Type B pancreatic cell (in vitro differentiated cells): ENCODE results near the gene FOSL1. TPM values are rescaled to one million over a fixed set of nuclear protein-coding genes. Genes with fewer than 3 reads are reported as not detected.

Source experiments
- DNase-seq: peaks from one replicate; pipeline ENCODE4 v3.0.0; 2021; ENCODE audit warnings: mixed read lengths; ENCODE audit not compliant: unreplicated experiment; ENCODE audit errors: extremely low spot score
- H3K27ac Mint-ChIP-seq: 2 replicates; pipeline ENCODE4 v1.8.0; 2021; ENCODE audit warnings: mild to moderate bottlenecking, mixed read lengths
- H3K27me3 Mint-ChIP-seq: 2 replicates; pipeline ENCODE4 v1.8.0; 2021; ENCODE audit warnings: mixed read lengths
- H3K36me3 Mint-ChIP-seq: 2 replicates; pipeline ENCODE4 v1.8.0; 2021; ENCODE audit warnings: mixed read lengths
- H3K4me1 Mint-ChIP-seq: one replicate; pipeline ENCODE4 v1.8.0; 2021; ENCODE audit warnings: mixed read lengths; ENCODE audit not compliant: unreplicated experiment
- H3K4me3 Mint-ChIP-seq: 2 replicates; pipeline ENCODE4 v1.8.0; 2021; ENCODE audit warnings: mild to moderate bottlenecking, mixed read lengths
- H3K9me3 Mint-ChIP-seq: 2 replicates; pipeline ENCODE4 v1.8.0; 2021; ENCODE audit warnings: mixed read lengths
- total RNA-seq: library from RNA; stranded (reverse); gene quantifications from 2 replicates; pipeline ENCODE4 v1.2.1, GENCODE V29; 2021; ENCODE audit warnings: low replicate concordance
- TF ChIP-seq, protein P1 (sequence below): fragments of 200-600 bp; sonication (generic); conservative IDR thresholded peaks from 2 replicates; pipeline ENCODE4 v1.5.0; 2021; ENCODE audit warnings: antibody characterized with exemption, mild to moderate bottlenecking

FOSL1 gene
- total RNA-seq, 1 donor from 2014 or later = 2.1 TPM

DNA sequence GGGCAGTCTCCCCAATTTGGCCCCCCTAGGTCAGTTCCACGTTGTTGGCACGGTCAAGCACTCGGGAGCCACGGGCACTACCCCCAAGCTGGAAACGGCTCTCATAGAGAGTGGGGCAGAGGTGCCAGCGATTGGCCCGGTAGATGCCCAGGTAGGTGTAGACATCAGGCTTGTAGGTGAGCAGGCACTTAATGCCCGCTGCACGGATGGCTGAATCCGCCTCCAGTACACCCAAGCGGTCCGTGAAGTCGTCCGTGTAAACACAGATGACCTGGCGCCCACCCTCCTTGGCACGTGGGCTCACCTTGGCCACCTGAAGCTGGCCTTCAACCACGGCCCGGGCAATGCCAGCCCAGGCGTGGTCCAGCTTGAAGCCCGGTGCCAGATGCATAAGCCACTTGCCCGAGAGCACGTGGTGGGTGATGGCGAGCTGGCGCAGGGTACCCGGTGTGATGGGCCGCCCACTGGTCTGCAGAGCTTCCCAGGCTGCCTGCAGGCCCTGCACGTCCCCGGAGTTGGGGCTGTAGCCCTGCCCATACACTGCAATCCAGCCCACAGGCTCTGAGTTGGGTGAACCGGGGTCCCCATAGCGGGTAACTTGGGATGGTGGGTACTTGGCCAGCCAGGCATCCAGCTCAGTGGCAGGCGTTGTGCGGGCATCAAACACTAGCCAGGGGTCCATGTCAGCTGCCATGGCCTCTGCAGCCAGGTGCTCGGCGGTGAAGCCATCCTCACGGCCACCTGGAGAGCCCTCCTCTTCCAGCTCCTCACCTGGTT is 17.4 kb upstream of the FOSL1 start:
- Mint-ChIP-seq H3K36me3 (peaks cover 1% of the 10 kb centered on the region), H3K4me3 (peak overlapping the region; percentile 86), H3K4me1 (peaks cover 16% of the 10 kb centered on the region), H3K27me3 (no peaks in the 10 kb centered on the region), H3K9me3 (no peaks in the 10 kb centered on the region), H3K27ac (peak overlapping the region; percentile 74)
- TF ChIP-seq, protein P1, sequence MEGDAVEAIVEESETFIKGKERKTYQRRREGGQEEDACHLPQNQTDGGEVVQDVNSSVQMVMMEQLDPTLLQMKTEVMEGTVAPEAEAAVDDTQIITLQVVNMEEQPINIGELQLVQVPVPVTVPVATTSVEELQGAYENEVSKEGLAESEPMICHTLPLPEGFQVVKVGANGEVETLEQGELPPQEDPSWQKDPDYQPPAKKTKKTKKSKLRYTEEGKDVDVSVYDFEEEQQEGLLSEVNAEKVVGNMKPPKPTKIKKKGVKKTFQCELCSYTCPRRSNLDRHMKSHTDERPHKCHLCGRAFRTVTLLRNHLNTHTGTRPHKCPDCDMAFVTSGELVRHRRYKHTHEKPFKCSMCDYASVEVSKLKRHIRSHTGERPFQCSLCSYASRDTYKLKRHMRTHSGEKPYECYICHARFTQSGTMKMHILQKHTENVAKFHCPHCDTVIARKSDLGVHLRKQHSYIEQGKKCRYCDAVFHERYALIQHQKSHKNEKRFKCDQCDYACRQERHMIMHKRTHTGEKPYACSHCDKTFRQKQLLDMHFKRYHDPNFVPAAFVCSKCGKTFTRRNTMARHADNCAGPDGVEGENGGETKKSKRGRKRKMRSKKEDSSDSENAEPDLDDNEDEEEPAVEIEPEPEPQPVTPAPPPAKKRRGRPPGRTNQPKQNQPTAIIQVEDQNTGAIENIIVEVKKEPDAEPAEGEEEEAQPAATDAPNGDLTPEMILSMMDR = no peak
- no peak for DNase-seq

DNA sequence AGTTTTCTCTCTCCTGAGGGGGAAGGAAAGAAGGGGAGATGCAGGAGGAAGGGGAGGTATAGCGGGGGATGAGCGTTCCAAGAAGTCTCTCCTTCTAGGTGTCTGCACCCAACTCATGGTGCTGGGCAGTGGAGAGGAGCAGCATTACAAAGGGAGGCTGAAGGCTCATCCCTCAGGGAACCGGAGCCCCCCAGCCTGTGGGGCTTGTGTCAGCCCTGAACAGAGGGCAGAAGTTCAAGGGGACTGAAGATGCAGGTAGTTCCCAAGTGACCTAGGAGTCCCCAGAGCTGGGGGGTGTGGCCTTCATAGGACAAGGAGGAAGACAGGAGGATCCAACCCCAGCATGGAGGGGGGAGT is 16.9 kb upstream of the FOSL1 start:
- DNase-seq = no peak
- Mint-ChIP-seq H3K4me1 (peaks cover 16% of the 10 kb centered on the region), H3K4me3 (peak overlapping the region; percentile 83), H3K36me3 (no peaks in the 10 kb centered on the region), H3K27me3 (no peaks in the 10 kb centered on the region), H3K9me3 (no peaks in the 10 kb centered on the region), H3K27ac (peak overlapping the region; percentile 74)
- TF ChIP-seq, protein P1 = no peak

DNA sequence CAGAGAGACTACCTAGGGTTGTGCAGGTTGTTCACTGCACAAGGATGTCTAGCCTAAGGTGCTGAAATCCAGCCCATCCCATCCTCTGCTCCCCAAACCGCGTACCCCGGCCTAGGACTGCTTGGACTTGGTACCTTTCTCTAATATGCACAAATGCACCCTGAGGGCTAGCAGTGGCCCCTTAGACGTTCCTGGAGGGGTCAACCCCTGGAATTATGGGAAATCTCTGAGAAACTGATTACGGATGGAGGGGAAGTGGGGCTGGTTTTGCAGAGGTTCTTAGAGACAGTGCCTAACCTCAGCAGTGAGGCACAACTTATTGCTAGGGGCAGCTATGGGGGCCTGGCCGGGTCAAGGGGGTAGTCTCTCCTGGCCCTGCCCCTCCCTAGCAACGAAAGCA is 16.2 kb upstream of the FOSL1 start:
- H3K36me3 Mint-ChIP-seq = no peaks in the 10 kb centered on the region

DNA sequence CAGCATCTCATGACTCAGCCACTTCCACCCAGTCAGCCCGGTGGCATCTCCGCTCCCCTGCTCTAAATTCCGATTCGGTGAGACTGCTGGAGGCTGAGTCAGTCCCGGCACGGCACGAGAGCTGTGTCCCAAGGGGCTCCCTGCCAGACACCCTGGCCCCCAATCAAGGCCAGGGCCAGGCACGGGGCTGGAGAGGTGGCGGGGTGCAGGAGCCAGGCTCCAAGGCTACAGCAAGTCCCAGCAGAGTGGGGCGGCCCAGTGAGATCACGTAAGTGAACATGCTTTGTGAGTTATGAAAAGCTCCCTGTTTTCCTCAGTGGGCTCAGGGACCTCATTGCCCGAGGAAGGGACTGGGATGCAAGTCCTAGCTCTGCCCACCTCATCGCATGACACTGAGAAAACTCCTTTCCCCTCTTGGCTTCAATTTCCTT is 15.6 kb upstream of the FOSL1 start:
- no peaks in the 10 kb centered on the region for H3K27me3 Mint-ChIP-seq
- peaks cover 16% of the 10 kb centered on the region for H3K4me1 Mint-ChIP-seq
- no peak for DNase-seq
- H3K4me3 Mint-ChIP-seq = peak overlapping the region; percentile 83
- H3K9me3 Mint-ChIP-seq = no peaks in the 10 kb centered on the region
- no peaks in the 10 kb centered on the region for H3K36me3 Mint-ChIP-seq
- no peak overlapping the region for H3K27ac Mint-ChIP-seq
- TF ChIP-seq, protein P1 = no peak

More for the DNA sequence above, 16.2 kb upstream of the FOSL1 start:
- no peak for DNase-seq
- Mint-ChIP-seq H3K27ac (peak overlapping the region; percentile 51), H3K4me1 (peaks cover 16% of the 10 kb centered on the region), H3K27me3 (no peaks in the 10 kb centered on the region), H3K9me3 (no peaks in the 10 kb centered on the region), H3K4me3 (peak overlapping the region; percentile 83)
- TF ChIP-seq, protein P1 = no peak

DNA sequence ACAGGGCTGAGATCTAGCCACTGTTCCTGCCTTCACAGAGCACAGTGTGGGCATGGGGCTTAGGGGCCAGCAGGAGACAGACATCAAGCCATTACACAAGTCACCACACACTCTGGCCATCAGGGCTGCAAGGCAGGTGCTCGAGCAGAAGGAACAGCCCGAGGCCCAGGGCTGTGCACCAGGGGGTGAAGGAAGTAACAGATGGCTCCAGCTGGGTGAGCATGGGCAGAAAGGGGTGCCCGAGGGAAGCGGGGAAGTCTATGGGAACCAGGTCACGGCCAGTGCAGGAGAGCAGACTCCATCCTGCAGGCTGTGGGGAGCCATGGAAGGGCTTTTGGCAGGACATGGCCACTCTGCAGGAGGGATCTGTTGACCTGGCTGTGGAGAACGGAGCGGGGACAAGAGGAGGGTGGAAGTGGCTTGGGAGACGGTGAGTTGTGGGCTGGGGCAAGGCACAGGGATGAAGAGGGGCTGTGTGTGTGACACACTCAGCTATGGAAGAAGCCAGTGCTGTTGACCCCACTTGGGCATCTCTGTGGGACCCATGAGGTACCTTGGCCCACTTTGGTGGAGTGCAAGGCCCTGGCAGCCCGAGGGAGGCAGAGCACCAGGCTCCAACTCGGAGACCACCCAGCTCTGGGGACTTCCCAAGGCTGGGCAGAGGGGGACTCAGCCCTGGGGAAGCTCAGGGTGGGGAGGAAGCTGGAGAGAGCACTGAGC is 15.1 kb upstream of the FOSL1 start:
- no peaks in the 10 kb centered on the region for H3K36me3 Mint-ChIP-seq
- peak overlapping the region; percentile 14 for H3K4me3 Mint-ChIP-seq
- H3K27me3 Mint-ChIP-seq = no peaks in the 10 kb centered on the region
- H3K27ac Mint-ChIP-seq = peak overlapping the region; percentile 46
- peaks cover 16% of the 10 kb centered on the region for H3K4me1 Mint-ChIP-seq
- no peaks in the 10 kb centered on the region for H3K9me3 Mint-ChIP-seq
- DNase-seq = no peak
- TF ChIP-seq, protein P1 = no peak
